GM21825 (cell line): ENCODE results near the gene CELF2.

Experiments
- ATAC-seq: cut with Tn5 transposase; IDR thresholded peaks from one replicate; pipeline ENCODE4 v1.9.1; 2021; ENCODE audit warnings: mild to moderate bottlenecking, moderate library complexity; ENCODE audit not compliant: unreplicated experiment

Gene CELF2

GRCh38 chr10:11261687-11262493 is 244.2 kb downstream of the CELF2 start:
- peak; percentile 43 for ATAC-seq

- no peak for ATAC-seq
Observed at GRCh38 chr10:11262494-11263345, 245.0 kb downstream of the CELF2 start.

GRCh38 chr10:11263767-11264166 is 246.1 kb downstream of the CELF2 start:
- ATAC-seq: no peak

GRCh38 chr10:11264296-11265048 is 246.8 kb downstream of the CELF2 start:
- ATAC-seq: no peak

GRCh38 chr10:11265484-11265883 is 247.8 kb downstream of the CELF2 start:
- no peak for ATAC-seq

GRCh38 chr10:11266426-11266825 is 248.8 kb downstream of the CELF2 start:
- no peak for ATAC-seq

- ATAC-seq: peak; percentile 62
Observed at GRCh38 chr10:11270135-11270857, 252.6 kb downstream of the CELF2 start.

- ATAC-seq: no peak
Observed at GRCh38 chr10:11270858-11271179, 253.1 kb downstream of the CELF2 start.

GRCh38 chr10:11272915-11273389 is 255.3 kb downstream of the CELF2 start:
- peak; percentile 60 for ATAC-seq

GRCh38 chr10:11274452-11274851 is 256.8 kb downstream of the CELF2 start:
- ATAC-seq: no peak

- no peak for ATAC-seq
Observed at GRCh38 chr10:11275651-11276050, 258.0 kb downstream of the CELF2 start.

- no peak for ATAC-seq
Observed at GRCh38 chr10:11276449-11276990, 258.8 kb downstream of the CELF2 start.

- no peak for ATAC-seq
Observed at GRCh38 chr10:11279314-11279713, 261.6 kb downstream of the CELF2 start.

GRCh38 chr10:11280187-11280932 is 262.7 kb downstream of the CELF2 start:
- ATAC-seq: no peak

GRCh38 chr10:11282156-11282555 is 264.5 kb downstream of the CELF2 start:
- ATAC-seq: no peak

- no peak for ATAC-seq
Observed at GRCh38 chr10:11282661-11283060, 265.0 kb downstream of the CELF2 start.

GRCh38 chr10:11284291-11285085 is 266.8 kb downstream of the CELF2 start:
- ATAC-seq: no peak

- no peak for ATAC-seq
Observed at GRCh38 chr10:11285171-11285570, 267.5 kb downstream of the CELF2 start.
